Activated CD8-positive, alpha-beta memory T cell treated with anti-CD3 and anti-CD28 coated beads for 48 hours (primary cell): ENCODE measurements around the gene PLA2G3.
"Not testable (repeated sequence)": the region's sequence is repeated elsewhere in the genome, so short reads cannot be mapped to it uniquely, and the experiment has no call there.

Experiments
- DNase-seq, 3 experiments: peaks; one replicate each; pipeline ENCODE4 v3.0.0-alpha.2; 2020; ENCODE audit warnings: low read depth in 2 of 3, low spot score in 2 of 3

Gene PLA2G3

GRCh38 chr22:31100762-31101525, 39.4 kb downstream of the PLA2G3 start:
- DNase-seq, result no peak

GRCh38 chr22:31099841-31100761, 40.2 kb downstream of the PLA2G3 start:
- DNase-seq, result no peak

- DNase-seq, result no peak
Observed at GRCh38 chr22:31099386-31099785, 40.9 kb downstream of the PLA2G3 start.

GRCh38 chr22:31098632-31099110, 41.6 kb downstream of the PLA2G3 start:
- no peak for DNase-seq

- no peak for DNase-seq
Observed at GRCh38 chr22:31097941-31098631, 42.2 kb downstream of the PLA2G3 start.

GRCh38 chr22:31097539-31097938, 42.8 kb downstream of the PLA2G3 start:
- DNase-seq, result not testable (repeated sequence)

GRCh38 chr22:31096657-31097279, 43.5 kb downstream of the PLA2G3 start:
- no peak for DNase-seq

GRCh38 chr22:31095637-31096249, 44.6 kb downstream of the PLA2G3 start:
- DNase-seq, result no peak

- DNase-seq, result no peak
Observed at GRCh38 chr22:31094741-31095140, 45.6 kb downstream of the PLA2G3 start.

- DNase-seq, result no peak
Observed at GRCh38 chr22:31094021-31094551, 46.2 kb downstream of the PLA2G3 start.

- DNase-seq, result no peak
Observed at GRCh38 chr22:31093086-31093850, 47.0 kb downstream of the PLA2G3 start.

GRCh38 chr22:31092161-31092560, 48.1 kb downstream of the PLA2G3 start:
- no peak for DNase-seq

GRCh38 chr22:31091106-31091975, 49.0 kb downstream of the PLA2G3 start:
- DNase-seq, result no peak

- no peak for DNase-seq
Observed at GRCh38 chr22:31090217-31091085, 49.9 kb downstream of the PLA2G3 start.

GRCh38 chr22:31089160-31090100, 50.9 kb downstream of the PLA2G3 start:
- DNase-seq, result no peak

- no peak for DNase-seq
Observed at GRCh38 chr22:31088233-31088986, 51.9 kb downstream of the PLA2G3 start.
